ENCODE data around the gene CDPF1. TPM values are rescaled to one million over a fixed set of nuclear protein-coding genes. Genes with fewer than 3 reads are reported as not detected.

Gene CDPF1
- total and polyA plus RNA-seq, 12 donors, result 6.3 to 12.7 (median 7.6) TPM

DNA sequence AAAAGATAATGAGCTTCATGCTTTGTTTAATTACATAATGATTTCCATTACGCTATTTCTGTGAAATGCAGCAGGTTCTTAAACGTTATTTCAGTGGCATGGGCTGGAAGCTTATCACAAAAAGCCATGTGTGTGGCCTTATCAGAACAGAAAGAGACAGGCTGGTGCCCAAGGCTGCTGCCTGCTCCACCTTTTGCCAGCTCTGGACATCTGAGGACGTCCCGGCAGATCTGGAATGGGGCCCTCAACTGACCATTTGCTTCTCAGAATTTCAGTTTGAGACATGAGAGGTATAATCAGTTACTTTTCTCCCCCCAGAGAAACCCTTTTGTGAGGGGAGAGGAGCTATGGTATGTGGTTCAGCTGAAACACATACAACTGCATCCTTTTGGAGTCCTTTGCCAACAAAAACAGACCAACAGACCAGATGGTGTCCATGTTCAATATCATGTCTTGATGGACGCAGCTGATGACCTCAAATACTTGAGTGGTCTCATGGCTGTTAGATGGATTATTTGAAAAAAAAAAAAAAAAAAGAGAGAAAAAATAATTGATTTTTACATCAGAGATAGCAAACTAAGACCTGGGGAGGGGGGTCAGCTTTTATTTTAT, 8.6 kb downstream of the CDPF1 start:
- 34 to 42% methylated on average over 5 of the region's 5 CpGs for WGBS, 2 donors
- Histone ChIP-seq H3K36me3 (peaks cover 0 to 57% (median 7%) of the 10 kb centered on the region in 9 donors), H3K4me3 (no peak overlapping the region), H3K9me3 (no peaks in the 10 kb centered on the region), H3K27me3 (no peaks in the 10 kb centered on the region), H3K27ac (peak overlapping the region in 8 of 10 donors; percentile 25 to 84 (median 72)), H3K4me1 (peaks cover 16 to 86% (median 48%) of the 10 kb centered on the region in 9 donors)
- TF ChIP-seq, protein P1, sequence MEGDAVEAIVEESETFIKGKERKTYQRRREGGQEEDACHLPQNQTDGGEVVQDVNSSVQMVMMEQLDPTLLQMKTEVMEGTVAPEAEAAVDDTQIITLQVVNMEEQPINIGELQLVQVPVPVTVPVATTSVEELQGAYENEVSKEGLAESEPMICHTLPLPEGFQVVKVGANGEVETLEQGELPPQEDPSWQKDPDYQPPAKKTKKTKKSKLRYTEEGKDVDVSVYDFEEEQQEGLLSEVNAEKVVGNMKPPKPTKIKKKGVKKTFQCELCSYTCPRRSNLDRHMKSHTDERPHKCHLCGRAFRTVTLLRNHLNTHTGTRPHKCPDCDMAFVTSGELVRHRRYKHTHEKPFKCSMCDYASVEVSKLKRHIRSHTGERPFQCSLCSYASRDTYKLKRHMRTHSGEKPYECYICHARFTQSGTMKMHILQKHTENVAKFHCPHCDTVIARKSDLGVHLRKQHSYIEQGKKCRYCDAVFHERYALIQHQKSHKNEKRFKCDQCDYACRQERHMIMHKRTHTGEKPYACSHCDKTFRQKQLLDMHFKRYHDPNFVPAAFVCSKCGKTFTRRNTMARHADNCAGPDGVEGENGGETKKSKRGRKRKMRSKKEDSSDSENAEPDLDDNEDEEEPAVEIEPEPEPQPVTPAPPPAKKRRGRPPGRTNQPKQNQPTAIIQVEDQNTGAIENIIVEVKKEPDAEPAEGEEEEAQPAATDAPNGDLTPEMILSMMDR (IDR thresholded peaks at IDR 0.05), result no peak
- peak in 1 of 2 donors; percentile 40 for DNase-seq
- intact Hi-C loops (cut with DNase I), result loop anchor here in 4 of 10 donors (10.0 kb wide), 3 partner anchors 87 to 247 kb away; partner anchors contain the start of gene PPARA (in 2 of the 4)
- peak in 3 of 8 donors; percentile 34 to 62 (median 40) for ATAC-seq

DNA sequence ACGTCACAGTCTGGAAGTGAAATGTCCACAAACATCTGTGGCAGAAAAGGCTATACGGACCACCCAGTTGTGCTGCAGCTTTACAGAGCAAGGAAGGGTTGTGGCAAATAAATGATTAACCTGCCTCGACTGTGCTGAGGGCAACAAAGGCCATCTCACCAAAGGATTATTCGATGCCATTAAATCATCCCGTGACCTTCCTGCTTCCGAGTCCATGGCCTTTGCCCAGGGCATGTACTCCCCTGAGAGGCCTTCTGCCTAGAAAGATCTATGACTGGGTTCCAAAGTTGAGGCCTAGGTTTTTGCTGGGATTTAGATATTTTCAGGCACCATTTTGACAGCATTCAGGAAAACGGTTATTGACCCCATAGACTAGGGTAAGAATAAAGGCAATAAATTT, 9.2 kb downstream of the CDPF1 start:
- TF ChIP-seq, protein P1 (IDR thresholded peaks at IDR 0.05), result no peak
- no peak overlapping the region for H3K4me3 ChIP-seq
- ATAC-seq (no peak), DNase-seq (no peak)
- no peaks in the 10 kb centered on the region for H3K9me3 ChIP-seq
- 66 to 82% methylated on average over 7 of the region's 7 CpGs for WGBS, 2 donors
- peaks cover 0 to 62% (median 8%) of the 10 kb centered on the region in 9 donors for H3K36me3 ChIP-seq
- H3K4me1 ChIP-seq, result peaks cover 15 to 85% (median 46%) of the 10 kb centered on the region in 9 donors
- no peaks in the 10 kb centered on the region for H3K27me3 ChIP-seq
- intact Hi-C loops (cut with DNase I), result loop anchor here in 4 of 10 donors (10.0 kb wide), 3 partner anchors 86 to 246 kb away; partner anchors contain the start of gene PPARA (in 2 of the 4)
- H3K27ac ChIP-seq, result peak overlapping the region in 8 of 10 donors; percentile 25 to 84 (median 72)

DNA sequence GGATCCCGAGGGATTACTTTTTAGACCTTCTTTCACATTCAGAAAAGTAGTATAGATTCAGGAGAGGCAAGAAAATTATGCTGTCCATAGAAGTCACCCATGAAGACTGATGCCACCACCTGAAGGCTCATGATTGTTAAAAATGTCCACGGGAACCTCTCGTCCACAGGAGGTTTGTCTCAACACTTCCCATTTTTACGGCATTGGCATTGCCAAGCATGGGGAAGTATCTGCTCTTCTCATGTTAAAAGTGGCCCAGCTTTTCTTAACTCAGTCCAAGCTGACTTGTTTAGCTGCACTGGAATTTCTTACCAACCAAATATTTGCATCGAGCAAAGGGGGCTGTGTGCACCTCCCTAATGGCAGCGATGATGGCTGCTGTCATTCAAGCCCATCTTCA, 9.6 kb downstream of the CDPF1 start:
- Histone ChIP-seq H3K9me3 (no peaks in the 10 kb centered on the region), H3K27me3 (no peaks in the 10 kb centered on the region), H3K4me3 (no peak overlapping the region), H3K4me1 (peaks cover 11 to 81% (median 42%) of the 10 kb centered on the region in 9 donors), H3K27ac (peak overlapping the region in 8 of 10 donors; percentile 25 to 84 (median 72)), H3K36me3 (peaks cover 0 to 66% (median 12%) of the 10 kb centered on the region in 9 donors)
- WGBS, 2 donors, result 69 to 70% methylated on average over 6 of the region's 6 CpGs
- ATAC-seq (no peak), DNase-seq (no peak)
- TF ChIP-seq, protein P1 (IDR thresholded peaks at IDR 0.05), result no peak
- intact Hi-C loops (cut with DNase I), result loop anchor here in 4 of 10 donors (10.0 kb wide), 3 partner anchors 86 to 246 kb away; partner anchors contain the start of gene PPARA (in 2 of the 4)

DNA sequence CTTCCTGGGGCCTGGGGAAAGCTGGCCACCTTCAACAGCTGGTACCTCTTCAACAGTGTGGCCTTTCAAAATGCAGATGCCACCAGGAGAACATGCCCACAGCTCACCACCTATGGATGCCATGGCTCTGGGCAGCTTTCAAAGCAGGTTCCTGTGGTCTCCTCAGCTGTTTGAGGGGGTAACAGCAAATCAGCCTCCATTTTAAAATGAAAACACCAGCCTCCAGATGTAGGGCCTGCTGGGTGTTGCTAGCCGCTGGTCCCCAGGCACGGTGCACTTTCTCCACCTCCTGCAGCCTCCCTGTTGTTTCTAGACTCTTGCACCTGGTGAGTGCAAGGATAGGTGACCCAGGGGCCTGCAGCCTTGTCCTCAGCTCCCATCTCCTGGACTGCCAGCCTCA, 10.0 kb downstream of the CDPF1 start:
- peak overlapping the region in 5 of 10 donors; percentile 64 to 84 (median 80) for H3K27ac ChIP-seq
- intact Hi-C loops (cut with DNase I), result loop anchor here in 4 of 10 donors (10.0 kb wide), 3 partner anchors 85 to 245 kb away; partner anchors contain the start of gene PPARA (in 2 of the 4)
- TF ChIP-seq, protein P1 (IDR thresholded peaks at IDR 0.05), result no peak
- H3K4me1 ChIP-seq, result peaks cover 6 to 77% (median 38%) of the 10 kb centered on the region in 9 donors
- no peaks in the 10 kb centered on the region for H3K9me3 ChIP-seq
- no peak for DNase-seq
- H3K36me3 ChIP-seq, result peaks cover 0 to 71% (median 16%) of the 10 kb centered on the region in 9 donors
- no peak for ATAC-seq
- no peak overlapping the region for H3K4me3 ChIP-seq
- 92 to 95% methylated on average over 2 of the region's 2 CpGs for WGBS, 2 donors
- no peaks in the 10 kb centered on the region for H3K27me3 ChIP-seq

All from heart right ventricle (tissue), 16 donors.